GM11168 (cell line): ENCODE results near the gene XXYLT1.

ENCODE experiments used
- in situ Hi-C: fragments of 300-500 bp; cut with MboI; formaldehyde crosslinking; loops from one replicate; pipeline ENCODE4 v1.12.0; 2022; ENCODE audit warnings: low sequenced_read_pairs; ENCODE audit not compliant: unreplicated experiment

Gene XXYLT1

GRCh38 chr3:195159814-195160165, 111.2 kb downstream of the XXYLT1 start:
- in situ Hi-C loops = loop anchor here (5.0 kb wide), 1 partner anchor 93 kb away; no protein-coding TSS in a partner anchor

GRCh38 chr3:195159117-195159813, 111.7 kb downstream of the XXYLT1 start:
- in situ Hi-C loops = loop anchor here (5.0 kb wide), 1 partner anchor 93 kb away; no protein-coding TSS in a partner anchor

GRCh38 chr3:195156286-195156890, 114.6 kb downstream of the XXYLT1 start:
- in situ Hi-C loops = loop anchor here (5.0 kb wide), 1 partner anchor 96 kb away; no protein-coding TSS in a partner anchor

GRCh38 chr3:195155570-195156241, 115.3 kb downstream of the XXYLT1 start:
- in situ Hi-C loops = loop anchor here (5.0 kb wide), 1 partner anchor 97 kb away; no protein-coding TSS in a partner anchor

- in situ Hi-C loops = loop anchor here (5.0 kb wide), 1 partner anchor 97 kb away; no protein-coding TSS in a partner anchor
Measured at GRCh38 chr3:195154793-195155535, 116.0 kb downstream of the XXYLT1 start.

GRCh38 chr3:195154111-195154791, 116.7 kb downstream of the XXYLT1 start:
- in situ Hi-C loops = no loop called here

GRCh38 chr3:195153653-195154052, 117.3 kb downstream of the XXYLT1 start:
- in situ Hi-C loops = no loop called here

GRCh38 chr3:195153130-195153529, 117.8 kb downstream of the XXYLT1 start:
- in situ Hi-C loops = no loop called here

- in situ Hi-C loops = no loop called here
Measured at GRCh38 chr3:195151866-195152541, 119.0 kb downstream of the XXYLT1 start.

GRCh38 chr3:195151402-195151801, 119.6 kb downstream of the XXYLT1 start:
- in situ Hi-C loops = no loop called here

GRCh38 chr3:195150181-195151118, 120.5 kb downstream of the XXYLT1 start:
- in situ Hi-C loops = no loop called here

- in situ Hi-C loops = loop anchor here (25.0 kb wide), 1 partner anchor 388 kb away; the partner anchor contains the start of gene PPP1R2
Measured at GRCh38 chr3:195149292-195150030, 121.5 kb downstream of the XXYLT1 start.

GRCh38 chr3:195148549-195148948, 122.4 kb downstream of the XXYLT1 start:
- in situ Hi-C loops = loop anchor here (25.0 kb wide), 1 partner anchor 389 kb away; the partner anchor contains the start of gene PPP1R2

- in situ Hi-C loops = loop anchor here (25.0 kb wide), 1 partner anchor 390 kb away; the partner anchor contains the start of gene PPP1R2
Measured at GRCh38 chr3:195147649-195148080, 123.3 kb downstream of the XXYLT1 start.

GRCh38 chr3:195146131-195146530, 124.8 kb downstream of the XXYLT1 start:
- in situ Hi-C loops = loop anchor here (25.0 kb wide), 1 partner anchor 391 kb away; the partner anchor contains the start of gene PPP1R2

- in situ Hi-C loops = loop anchor here (25.0 kb wide), 1 partner anchor 392 kb away; the partner anchor contains the start of gene PPP1R2
Measured at GRCh38 chr3:195145579-195145978, 125.4 kb downstream of the XXYLT1 start.

- in situ Hi-C loops = loop anchor here (25.0 kb wide), 1 partner anchor 394 kb away; the partner anchor contains the start of gene PPP1R2
Measured at GRCh38 chr3:195143221-195143620, 127.7 kb downstream of the XXYLT1 start.
